ENCODE results near the gene RPL32.

RPL32 gene

DNA sequence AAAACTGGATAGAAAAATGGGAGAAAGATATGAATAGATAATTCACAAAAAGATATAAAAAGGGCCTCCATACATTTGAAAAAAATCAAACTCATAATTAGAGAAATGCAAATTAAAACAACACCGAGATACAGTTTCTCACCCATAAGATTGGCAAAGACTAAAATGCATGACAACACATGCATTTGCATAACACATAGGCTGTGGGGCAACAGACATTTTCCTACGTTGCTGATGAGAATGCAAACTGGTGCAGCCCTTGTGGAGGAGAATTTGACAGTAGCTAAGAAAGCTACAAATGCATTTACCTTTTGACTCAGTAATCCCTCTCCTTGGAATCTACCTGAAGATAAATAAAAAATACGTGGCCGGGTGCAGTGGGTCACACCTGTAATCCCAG, 56.3 kb downstream of the RPL32 start:
- in situ Hi-C loops (cut with HindIII; ENCODE audit: low pct_unique_long_range_greater_than_20kb, low sequenced_read_pairs): no loop called here
- TF ChIP-seq JUND (IDR thresholded peaks at IDR 0.05; ENCODE audit: low read depth): no peak

More for the DNA sequence above, 56.3 kb downstream of the RPL32 start:
- no peak for DNase-seq (ENCODE audit: low read depth in 1 of 2, low spot score in 1 of 2)

Data from T47D (cell line).